Activated B cell treated with CpG ODN at 0.5 μM for 24 hours (primary cell): Measurements from ENCODE around the gene JUP. TPM values are rescaled to one million over a fixed set of nuclear protein-coding genes. Genes with fewer than 3 reads are reported as not detected.

Experiments
- ATAC-seq: fragments of 200-7000 bp; cut with Tn5 transposase; one replicate; pipeline ENCODE4 v1.10.0; 2021; ENCODE audit warnings: low read depth, mild to moderate bottlenecking, moderate library complexity
- CTCF ChIA-PET: fragments of 350-600 bp; sonication (Branson Sonifier 250); formaldehyde crosslinking; loops from one replicate; lab custom pipeline; 2021; ENCODE audit warnings: antibody characterized with exemption; lab: Charles Lee
- POLR2A ChIA-PET: fragments of 350-600 bp; sonication (Branson Sonifier 250); formaldehyde crosslinking; loops from one replicate; lab custom pipeline; 2021; ENCODE audit warnings: antibody characterized with exemption; lab: Charles Lee
- DNase-seq: peaks from one replicate; pipeline ENCODE4 v3.0.0; 2022
- H3K27ac Mint-ChIP-seq: one replicate; pipeline ENCODE4 v1.8.0; 2020; ENCODE audit warnings: mixed read lengths
- H3K27me3 Mint-ChIP-seq: one replicate; pipeline ENCODE4 v1.8.0; 2021; ENCODE audit warnings: mixed read lengths
- H3K36me3 Mint-ChIP-seq: one replicate; pipeline ENCODE4 v1.8.0; 2021; ENCODE audit warnings: low read depth, mixed read lengths
- H3K4me1 Mint-ChIP-seq: one replicate; pipeline ENCODE4 v1.8.0; 2021; ENCODE audit warnings: mixed read lengths
- H3K4me3 Mint-ChIP-seq: one replicate; pipeline ENCODE4 v1.8.0; 2020; ENCODE audit warnings: mild to moderate bottlenecking, mixed read lengths
- H3K9me3 Mint-ChIP-seq: one replicate; pipeline ENCODE4 v1.8.0; 2020; ENCODE audit warnings: mixed read lengths
- CTCF ChIP-seq: fragments of 200-600 bp; IDR thresholded peaks from one replicate; pipeline ENCODE4 v1.8.0; 2022; ENCODE audit warnings: antibody characterized with exemption, mild to moderate bottlenecking
- intact Hi-C: fragments of 100-400 bp; cut with micrococcal nuclease; formaldehyde crosslinking; loops from one replicate; pipeline ENCODE4 v1.15.1; 2024
- total RNA-seq: library from RNA; stranded (reverse); gene quantifications from 2 replicates; pipeline ENCODE4 v1.2.3, GENCODE V29; 2022

JUP gene
- total RNA-seq, 1 donor from 2014 or later, result 31.1 TPM

- DNase-seq (no peak), ATAC-seq (no peak)
- Mint-ChIP-seq H3K4me1 (peaks cover 21% of the 10 kb centered on the region), H3K27me3 (no peaks in the 10 kb centered on the region), H3K36me3 (peaks cover 71% of the 10 kb centered on the region), H3K4me3 (no peak overlapping the region), H3K27ac (no peak overlapping the region), H3K9me3 (no peaks in the 10 kb centered on the region)
- no peak for TF ChIP-seq CTCF
- ChIA-PET POLR2A (interaction anchor here (0.8 kb wide), 1 partner anchor 124 kb away, joined by 9 read pairs; no protein-coding TSS in a partner anchor), CTCF (no interaction called here)
- intact Hi-C loops, result no loop called here
These were observed 23.7 kb downstream of the JUP start for GRCh38 chr17:41762841-41763240.

GRCh38 chr17:41762391-41762790, 24.1 kb downstream of the JUP start:
- no peaks in the 10 kb centered on the region for H3K9me3 Mint-ChIP-seq
- ChIA-PET CTCF (no interaction called here), POLR2A (interaction anchor here (0.8 kb wide), 1 partner anchor 125 kb away, joined by 9 read pairs; no protein-coding TSS in a partner anchor)
- intact Hi-C loops, result no loop called here
- no peak for TF ChIP-seq CTCF
- H3K27ac Mint-ChIP-seq, result no peak overlapping the region
- peaks cover 71% of the 10 kb centered on the region for H3K36me3 Mint-ChIP-seq
- H3K27me3 Mint-ChIP-seq, result no peaks in the 10 kb centered on the region
- DNase-seq, result no peak
- ATAC-seq, result no peak
- H3K4me1 Mint-ChIP-seq, result peaks cover 21% of the 10 kb centered on the region
- H3K4me3 Mint-ChIP-seq, result no peak overlapping the region

GRCh38 chr17:41760878-41761277, 25.6 kb downstream of the JUP start:
- no peaks in the 10 kb centered on the region for H3K27me3 Mint-ChIP-seq
- CTCF ChIA-PET, result interaction anchor here (0.7 to 1.2 kb wide), 2 partner anchors 25 to 1376 kb away, joined by 3 read pairs; partner anchors contain the start of gene JUP
- DNase-seq, result no peak
- peak overlapping the region; percentile 47 for H3K4me3 Mint-ChIP-seq
- H3K9me3 Mint-ChIP-seq, result no peaks in the 10 kb centered on the region
- peaks cover 73% of the 10 kb centered on the region for H3K36me3 Mint-ChIP-seq
- peak overlapping the region; percentile 79 for H3K27ac Mint-ChIP-seq
- POLR2A ChIA-PET, result interaction anchor here (1.4 kb wide), 1 partner anchor 26 kb away, joined by 9 read pairs; the partner anchor contains the start of gene JUP
- TF ChIP-seq CTCF, result no peak
- intact Hi-C loops, result no loop called here
- ATAC-seq, result peak; percentile 96
- H3K4me1 Mint-ChIP-seq, result peaks cover 21% of the 10 kb centered on the region

GRCh38 chr17:41758601-41759000, 27.9 kb downstream of the JUP start:
- DNase-seq, result no peak
- ChIA-PET POLR2A (no interaction called here), CTCF (no interaction called here)
- intact Hi-C loops, result no loop called here
- H3K36me3 Mint-ChIP-seq, result peaks cover 71% of the 10 kb centered on the region
- no peaks in the 10 kb centered on the region for H3K9me3 Mint-ChIP-seq
- no peak for ATAC-seq
- H3K4me3 Mint-ChIP-seq, result no peak overlapping the region
- H3K27ac Mint-ChIP-seq, result no peak overlapping the region
- no peak for TF ChIP-seq CTCF
- H3K27me3 Mint-ChIP-seq, result no peaks in the 10 kb centered on the region
- H3K4me1 Mint-ChIP-seq, result peaks cover 21% of the 10 kb centered on the region

GRCh38 chr17:41754066-41754465, 32.4 kb downstream of the JUP start:
- no peak overlapping the region for H3K4me3 Mint-ChIP-seq
- no peak for DNase-seq
- no peak for TF ChIP-seq CTCF
- no peaks in the 10 kb centered on the region for H3K9me3 Mint-ChIP-seq
- intact Hi-C loops, result no loop called here
- CTCF ChIA-PET, result interaction anchor here (1.2 kb wide), 1 partner anchor 58 kb away, joined by 4 read pairs; no protein-coding TSS in a partner anchor
- POLR2A ChIA-PET, result no interaction called here
- no peaks in the 10 kb centered on the region for H3K27me3 Mint-ChIP-seq
- ATAC-seq, result no peak
- H3K36me3 Mint-ChIP-seq, result peaks cover 39% of the 10 kb centered on the region
- H3K27ac Mint-ChIP-seq, result no peak overlapping the region
- H3K4me1 Mint-ChIP-seq, result no peaks in the 10 kb centered on the region
